HL-60 (cell line): Measurements from ENCODE around the gene GPC1.

Experiments
- DNase-seq, 2 experiments: peaks; one replicate each; pipeline ENCODE4 v3.0.0-alpha.2; 2010 to 2020; ENCODE audit warnings: low read depth in 1 of 2, low spot score in 1 of 2
- H3K27ac ChIP-seq: fragments of 250-450 bp; sonication (Bioruptor Pico); replicated peaks from 2 replicates; pipeline ENCODE4 v1.5.1; 2020; ENCODE audit warnings: mild to moderate bottlenecking, moderate library complexity
- H3K27me3 ChIP-seq: fragments of 250-450 bp; sonication (Bioruptor Pico); 2 replicates; pipeline ENCODE4 v1.5.1; 2021; ENCODE audit warnings: mild to moderate bottlenecking, moderate library complexity; ENCODE audit not compliant: insufficient read depth, poor library complexity, severe bottlenecking
- H3K4me3 ChIP-seq: replicated peaks from 2 replicates; pipeline ENCODE4 v1.5.1; 2011; ENCODE audit warnings: mild to moderate bottlenecking, control low read depth, low read length; ENCODE audit not compliant: insufficient read depth
- CTCF ChIP-seq: IDR thresholded peaks from one replicate; pipeline ENCODE4 v1.5.1; 2011; ENCODE audit warnings: low read length, control low read depth, inconsistent platforms; ENCODE audit not compliant: insufficient read depth
- GABPA ChIP-seq: IDR thresholded peaks from 2 replicates; pipeline ENCODE4 v1.6.1; 2012; ENCODE audit warnings: low read depth
- POLR2AphosphoS5 ChIP-seq: IDR thresholded peaks from 2 replicates; pipeline ENCODE4 v1.6.1; 2012; ENCODE audit warnings: low read depth
- REST ChIP-seq: IDR thresholded peaks from 2 replicates; pipeline ENCODE4 v1.6.1; 2012; ENCODE audit warnings: low read depth; ENCODE audit not compliant: insufficient replicate concordance
- SPI1 ChIP-seq: IDR thresholded peaks from 2 replicates; pipeline ENCODE4 v1.6.1; 2012; ENCODE audit warnings: low read depth, mild to moderate bottlenecking, borderline replicate concordance

Gene GPC1

GRCh38 chr2:240405684-240406313 lies 29.7 kb upstream of the GPC1 start:
- H3K27ac ChIP-seq: no peak overlapping the region
- peaks cover 2% of the 10 kb centered on the region for H3K27me3 ChIP-seq
- TF ChIP-seq SPI1 (no peak), CTCF (no peak), GABPA (no peak), REST (no peak), POLR2AphosphoS5 (no peak)
- no peak overlapping the region for H3K4me3 ChIP-seq
- DNase-seq: no peak

GRCh38 chr2:240407090-240407489 lies 28.4 kb upstream of the GPC1 start:
- H3K27ac ChIP-seq: no peak overlapping the region
- TF ChIP-seq CTCF (no peak), SPI1 (no peak), POLR2AphosphoS5 (no peak), GABPA (no peak), REST (no peak)
- H3K27me3 ChIP-seq: peaks cover 2% of the 10 kb centered on the region
- no peak for DNase-seq
- no peak overlapping the region for H3K4me3 ChIP-seq

GRCh38 chr2:240410004-240410403 lies 25.5 kb upstream of the GPC1 start:
- Histone ChIP-seq H3K4me3 (no peak overlapping the region), H3K27me3 (peaks cover 2% of the 10 kb centered on the region), H3K27ac (no peak overlapping the region)
- no peak for DNase-seq
- TF ChIP-seq GABPA: no peak
- TF ChIP-seq REST: no peak
- no peak for TF ChIP-seq SPI1
- no peak for TF ChIP-seq POLR2AphosphoS5
- TF ChIP-seq CTCF: no peak
